GM10248 (cell line): ENCODE measurements around the gene ZFP92.

ENCODE experiments used
- CTCF ChIA-PET: fragments of 300-600 bp; sonication (Branson Sonifier 250); formaldehyde crosslinking; extraction: SDS; loops from one replicate; lab custom pipeline; 2021; ENCODE audit warnings: antibody characterized with exemption; lab: Yijun Ruan, JAX
- POLR2A ChIA-PET: fragments of 350-650 bp; sonication (Branson Sonifier 250); formaldehyde crosslinking; extraction: SDS; loops from one replicate; lab custom pipeline; 2020; ENCODE audit warnings: antibody characterized with exemption; lab: Yijun Ruan, JAX
- DNase-seq: peaks from one replicate; pipeline ENCODE4 v3.0.0; 2012; ENCODE audit errors: extremely low spot score
- TF ChIP-seq, protein P1 (sequence below): IDR thresholded peaks from 2 replicates; pipeline ENCODE4 v1.5.1; 2012; ENCODE audit warnings: mild to moderate bottlenecking, low read depth; ENCODE audit errors: extremely low read depth, missing control alignments, control extremely low read depth

ZFP92 gene, protein sequence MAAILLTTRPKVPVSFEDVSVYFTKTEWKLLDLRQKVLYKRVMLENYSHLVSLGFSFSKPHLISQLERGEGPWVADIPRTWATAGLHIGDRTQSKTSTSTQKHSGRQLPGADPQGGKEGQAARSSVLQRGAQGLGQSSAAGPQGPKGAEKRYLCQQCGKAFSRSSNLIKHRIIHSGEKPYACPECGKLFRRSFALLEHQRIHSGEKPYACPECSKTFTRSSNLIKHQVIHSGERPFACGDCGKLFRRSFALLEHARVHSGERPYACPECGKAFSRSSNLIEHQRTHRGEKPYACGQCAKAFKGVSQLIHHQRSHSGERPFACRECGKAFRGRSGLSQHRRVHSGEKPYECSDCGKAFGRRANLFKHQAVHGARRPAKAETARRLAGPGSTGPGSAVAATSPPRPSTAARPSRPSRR

DNA sequence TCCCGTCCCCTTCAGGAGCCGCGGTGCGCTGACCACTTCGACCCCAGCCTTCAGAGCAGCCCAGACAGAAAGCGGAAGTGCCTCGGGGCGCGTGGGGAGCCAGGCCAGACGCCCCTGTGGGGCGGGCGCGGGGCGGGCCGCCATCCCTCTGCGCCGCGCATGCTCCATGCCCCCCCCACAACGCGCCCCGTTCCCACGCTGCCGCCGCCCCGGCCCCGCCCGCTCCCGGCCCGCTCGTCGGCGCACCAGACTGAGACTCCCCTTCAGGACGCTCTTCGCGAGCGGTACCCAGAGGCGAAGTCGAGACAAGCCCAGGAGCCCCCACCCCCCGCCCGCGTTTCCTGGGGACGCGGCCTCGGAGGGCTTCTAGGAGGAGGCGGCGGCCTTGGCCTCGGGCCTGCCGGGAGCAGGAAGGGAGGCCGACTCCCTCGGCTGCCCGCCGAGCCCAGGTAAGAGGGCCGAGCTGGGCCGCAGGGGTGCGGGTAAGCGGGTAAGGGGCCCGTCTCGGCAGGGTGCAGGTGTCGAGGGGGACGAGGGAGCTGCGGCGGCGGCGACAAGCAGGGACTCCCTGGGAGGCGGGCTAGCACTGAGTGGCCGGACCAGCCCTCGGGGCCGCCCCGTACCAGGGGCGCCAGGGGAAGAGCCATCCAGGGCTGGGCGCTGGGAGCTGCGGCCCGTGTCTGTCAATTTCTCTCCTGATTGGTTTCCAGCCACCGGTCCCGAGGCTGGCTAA, at the start of gene ZFP92:
TSS of gene ZFP92 (plus strand) at position 218 of the 733 bp plus-strand sequence. CDS start 6,851 bp downstream, outside the sequence.
- ChIA-PET POLR2A (no interaction called here), CTCF (no interaction called here)
- TF ChIP-seq, protein P1, sequence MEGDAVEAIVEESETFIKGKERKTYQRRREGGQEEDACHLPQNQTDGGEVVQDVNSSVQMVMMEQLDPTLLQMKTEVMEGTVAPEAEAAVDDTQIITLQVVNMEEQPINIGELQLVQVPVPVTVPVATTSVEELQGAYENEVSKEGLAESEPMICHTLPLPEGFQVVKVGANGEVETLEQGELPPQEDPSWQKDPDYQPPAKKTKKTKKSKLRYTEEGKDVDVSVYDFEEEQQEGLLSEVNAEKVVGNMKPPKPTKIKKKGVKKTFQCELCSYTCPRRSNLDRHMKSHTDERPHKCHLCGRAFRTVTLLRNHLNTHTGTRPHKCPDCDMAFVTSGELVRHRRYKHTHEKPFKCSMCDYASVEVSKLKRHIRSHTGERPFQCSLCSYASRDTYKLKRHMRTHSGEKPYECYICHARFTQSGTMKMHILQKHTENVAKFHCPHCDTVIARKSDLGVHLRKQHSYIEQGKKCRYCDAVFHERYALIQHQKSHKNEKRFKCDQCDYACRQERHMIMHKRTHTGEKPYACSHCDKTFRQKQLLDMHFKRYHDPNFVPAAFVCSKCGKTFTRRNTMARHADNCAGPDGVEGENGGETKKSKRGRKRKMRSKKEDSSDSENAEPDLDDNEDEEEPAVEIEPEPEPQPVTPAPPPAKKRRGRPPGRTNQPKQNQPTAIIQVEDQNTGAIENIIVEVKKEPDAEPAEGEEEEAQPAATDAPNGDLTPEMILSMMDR: no peak
- DNase-seq: peak; percentile 80

DNA sequence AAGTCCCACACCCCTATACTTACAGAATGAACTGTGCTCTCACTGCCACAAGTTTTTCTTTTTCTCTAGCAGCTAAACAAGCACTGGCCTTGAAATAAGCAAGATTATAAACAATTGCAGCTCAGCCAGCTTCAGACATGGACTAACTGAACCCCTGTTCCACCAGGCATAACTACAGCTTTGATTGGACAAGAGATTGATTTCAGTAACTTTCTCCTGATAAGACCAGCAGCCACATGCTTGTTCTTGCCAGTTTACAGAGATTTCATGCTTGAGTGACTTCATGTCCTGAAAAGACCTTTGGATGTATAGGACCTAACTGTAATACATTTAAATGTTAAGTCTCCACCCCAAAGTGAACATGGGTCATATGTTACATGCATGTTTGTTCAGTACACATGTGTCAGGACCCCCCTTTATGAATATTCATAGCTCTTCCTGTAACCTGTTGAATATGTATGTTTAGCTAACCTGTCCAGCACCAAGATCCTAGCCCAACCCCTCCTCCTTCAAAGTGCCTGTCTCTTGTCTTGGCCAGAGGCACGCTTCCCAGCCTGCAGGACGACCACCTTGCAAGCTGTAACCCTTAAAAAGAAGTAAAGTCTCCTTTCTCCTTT, 49.4 kb upstream of the ZFP92 start:
- TF ChIP-seq, protein P1: no peak
- no peak for DNase-seq
- CTCF ChIA-PET: no interaction called here
- POLR2A ChIA-PET: no interaction called here

DNA sequence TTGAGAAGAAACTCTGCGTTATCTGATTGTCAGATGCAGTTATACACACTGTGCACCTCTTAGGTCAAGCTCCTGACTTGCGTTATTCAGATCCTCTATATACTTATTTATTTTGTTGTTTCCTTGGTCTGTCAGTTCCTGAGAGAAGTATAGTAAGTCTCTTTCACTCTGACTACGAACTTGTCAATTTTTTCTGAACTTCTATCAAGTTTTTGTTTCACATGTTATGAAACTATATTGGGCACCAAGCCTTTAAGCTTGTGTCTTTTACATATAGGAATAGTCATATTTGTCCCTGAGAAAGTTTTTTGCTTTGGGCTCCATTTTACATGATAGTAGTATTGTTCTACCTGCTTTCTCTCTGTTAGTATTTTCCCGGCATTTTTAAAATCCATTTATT, 45.6 kb upstream of the ZFP92 start:
- ChIA-PET CTCF (interaction anchor here (0.7 to 1.5 kb wide), 2 partner anchors 10 to 13 kb away, joined by 3 read pairs; no protein-coding TSS in a partner anchor), POLR2A (no interaction called here)
- TF ChIP-seq, protein P1: no peak
- DNase-seq: no peak

DNA sequence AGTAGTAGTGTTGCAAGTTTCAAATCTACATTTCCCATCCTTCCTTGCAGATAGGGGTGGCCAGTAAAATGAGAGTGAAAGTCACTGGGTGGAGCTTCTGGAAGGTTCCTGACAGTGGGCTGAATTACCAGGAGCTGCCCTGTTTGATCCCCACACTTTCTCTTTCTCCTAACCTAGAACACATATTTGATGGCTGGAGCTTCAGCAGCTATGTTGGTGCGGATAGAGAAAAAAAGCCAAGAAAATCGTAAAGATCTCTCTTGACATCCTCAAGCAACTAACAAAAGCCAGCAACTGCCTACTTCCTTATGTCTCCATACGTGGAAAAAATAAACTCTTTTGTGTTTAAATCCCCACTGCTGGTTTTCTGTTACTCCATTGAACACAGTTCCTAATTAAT, 45.2 kb upstream of the ZFP92 start:
- POLR2A ChIA-PET: no interaction called here
- TF ChIP-seq, protein P1: no peak
- no peak for DNase-seq
- CTCF ChIA-PET: interaction anchor here (0.7 to 1.5 kb wide), 2 partner anchors 11 to 14 kb away, joined by 3 read pairs; no protein-coding TSS in a partner anchor

DNA sequence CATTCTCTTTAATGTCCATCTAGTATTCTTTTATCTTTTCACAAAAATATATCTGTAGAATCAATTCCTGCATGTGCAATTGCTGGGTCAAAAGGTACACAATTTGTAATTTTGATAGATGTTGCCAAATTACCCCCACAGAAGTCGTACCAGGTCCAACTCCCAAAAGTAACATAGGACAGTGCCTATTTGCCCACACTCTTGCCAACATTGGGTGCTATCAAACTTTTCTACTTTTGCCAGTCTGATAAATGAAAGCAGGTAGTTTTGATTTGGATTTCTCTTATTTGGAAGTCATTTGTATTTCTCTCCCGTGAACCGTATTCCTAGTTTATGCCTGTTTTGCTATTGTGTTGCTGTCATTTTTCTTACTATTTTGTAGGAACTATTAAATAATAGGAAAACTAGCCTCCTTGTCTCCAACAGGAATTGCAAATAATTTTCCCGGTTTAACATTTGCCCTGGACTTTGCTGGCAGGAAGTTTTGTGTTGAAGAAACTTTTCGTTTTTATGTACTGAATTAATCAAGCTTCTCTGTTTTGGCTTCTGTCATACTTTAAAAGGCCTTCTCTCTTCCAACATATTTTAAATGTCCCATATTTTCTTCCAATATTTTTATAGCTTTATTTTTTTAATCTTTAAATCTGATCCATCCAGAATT, 44.3 kb upstream of the ZFP92 start:
- CTCF ChIA-PET: no interaction called here
- no peak for DNase-seq
- POLR2A ChIA-PET: no interaction called here
- TF ChIP-seq, protein P1: no peak
